ENCODE measurements around the gene STX1A.

STX1A gene

GRCh38 chr7:73749931-73750776 is 30.7 kb upstream of the STX1A start:
- no peaks in the 10 kb centered on the region for H3K4me1 ChIP-seq (ENCODE audit: insufficient read depth, insufficient read length)
- TF ChIP-seq SUZ12 (IDR thresholded peaks at IDR 0.05; ENCODE audit: extremely low read depth, insufficient read depth, insufficient read length) (no peak), ZNF274 (IDR thresholded peaks at IDR 0.05; ENCODE audit: low read depth, low read length) (no peak), YY1 (IDR thresholded peaks at IDR 0.05; ENCODE audit: insufficient read depth, insufficient read length) (no peak)
- H3K9ac ChIP-seq (ENCODE audit: insufficient read length, low read depth): no peak overlapping the region

DNA sequence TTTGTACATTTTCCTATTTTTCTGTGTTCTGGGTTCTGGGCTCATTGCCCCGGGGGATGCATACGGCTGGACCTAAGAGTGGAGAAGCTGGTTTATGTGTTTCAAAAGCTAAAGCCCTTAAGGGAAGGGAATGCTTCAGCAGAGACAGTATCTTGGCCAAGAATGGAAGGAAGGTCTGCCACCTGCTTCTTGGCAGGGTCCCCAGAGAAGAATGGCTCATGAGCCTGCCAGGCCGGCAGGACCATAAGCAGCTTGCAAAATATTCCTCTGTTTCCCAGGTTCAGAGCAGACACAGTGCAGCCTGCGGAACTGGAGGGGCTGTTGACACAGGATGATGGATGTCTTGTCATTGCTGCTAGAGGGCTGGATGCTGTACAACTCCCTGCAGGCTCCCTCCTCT is 26.9 kb upstream of the STX1A start:
- H3K9me3 ChIP-seq (ENCODE audit: insufficient read depth, low read length): no peaks in the 10 kb centered on the region; the same call in 1 of the 2 replicates
- no peaks in the 10 kb centered on the region for H3K36me3 ChIP-seq (ENCODE audit: insufficient read depth, insufficient read length, low read length)
- no peaks in the 10 kb centered on the region for H3K27me3 ChIP-seq (ENCODE audit: insufficient read depth, insufficient read length)
- H3K4me1 ChIP-seq (ENCODE audit: insufficient read depth, insufficient read length): peaks cover 3% of the 10 kb centered on the region
- H3K9ac ChIP-seq (ENCODE audit: insufficient read length, low read depth): peak overlapping the region; percentile 21
- DNase-seq (ENCODE audit: low read depth, low spot score): no peak
- no peak overlapping the region for H3K4me3 ChIP-seq (ENCODE audit: insufficient read length, low read depth)
- TF ChIP-seq SUZ12 (IDR thresholded peaks at IDR 0.05; ENCODE audit: extremely low read depth, insufficient read depth, insufficient read length) (no peak), YY1 (IDR thresholded peaks at IDR 0.05; ENCODE audit: insufficient read depth, insufficient read length) (no peak), ZNF274 (IDR thresholded peaks at IDR 0.05; ENCODE audit: low read depth, low read length) (no peak)

More at GRCh38 chr7:73749931-73750776, 30.7 kb upstream of the STX1A start:
- Histone ChIP-seq H3K36me3 (ENCODE audit: insufficient read depth, insufficient read length, low read length) (no peaks in the 10 kb centered on the region), H3K4me3 (ENCODE audit: insufficient read length, low read depth) (no peak overlapping the region), H3K9me3 (ENCODE audit: insufficient read depth, low read length) (no peaks in the 10 kb centered on the region; the same call in 1 of the 2 replicates), H3K27me3 (ENCODE audit: insufficient read depth, insufficient read length) (no peaks in the 10 kb centered on the region)
- no peak for DNase-seq (ENCODE audit: low read depth, low spot score)

GRCh38 chr7:73742753-73743641 is 23.5 kb upstream of the STX1A start:
- no peak overlapping the region for H3K4me3 ChIP-seq (ENCODE audit: insufficient read length, low read depth)
- peaks cover 7% of the 10 kb centered on the region for H3K4me1 ChIP-seq (ENCODE audit: insufficient read depth, insufficient read length)
- peaks cover 4% of the 10 kb centered on the region for H3K27me3 ChIP-seq (ENCODE audit: insufficient read depth, insufficient read length)
- DNase-seq (ENCODE audit: low read depth, low spot score): peak; percentile 76
- no peaks in the 10 kb centered on the region for H3K9me3 ChIP-seq (ENCODE audit: insufficient read depth, low read length)
- H3K36me3 ChIP-seq (ENCODE audit: insufficient read depth, insufficient read length, low read length): no peaks in the 10 kb centered on the region
- TF ChIP-seq ZNF274 (IDR thresholded peaks at IDR 0.05; ENCODE audit: low read depth, low read length): no peak
- TF ChIP-seq SUZ12 (IDR thresholded peaks at IDR 0.05; ENCODE audit: extremely low read depth, insufficient read depth, insufficient read length): no peak
- peak overlapping the region; percentile 72 for H3K9ac ChIP-seq (ENCODE audit: insufficient read length, low read depth)

- DNase-seq (ENCODE audit: low read depth, low spot score): no peak
- peaks cover 4% of the 10 kb centered on the region for H3K27me3 ChIP-seq (ENCODE audit: insufficient read depth, insufficient read length)
- no peak overlapping the region for H3K4me3 ChIP-seq (ENCODE audit: insufficient read length, low read depth)
- peak overlapping the region; percentile 72 for H3K9ac ChIP-seq (ENCODE audit: insufficient read length, low read depth)
- no peak for TF ChIP-seq SUZ12 (IDR thresholded peaks at IDR 0.05; ENCODE audit: extremely low read depth, insufficient read depth, insufficient read length)
- TF ChIP-seq ZNF274 (IDR thresholded peaks at IDR 0.05; ENCODE audit: low read depth, low read length): no peak
- TF ChIP-seq YY1 (IDR thresholded peaks at IDR 0.05; ENCODE audit: insufficient read depth, insufficient read length): no peak
- no peaks in the 10 kb centered on the region for H3K9me3 ChIP-seq (ENCODE audit: insufficient read depth, low read length)
- peaks cover 4% of the 10 kb centered on the region for H3K36me3 ChIP-seq (ENCODE audit: insufficient read depth, insufficient read length, low read length)
- H3K4me1 ChIP-seq (ENCODE audit: insufficient read depth, insufficient read length): peaks cover 7% of the 10 kb centered on the region
These were observed 22.9 kb upstream of the STX1A start for GRCh38 chr7:73742338-73742752.

DNA sequence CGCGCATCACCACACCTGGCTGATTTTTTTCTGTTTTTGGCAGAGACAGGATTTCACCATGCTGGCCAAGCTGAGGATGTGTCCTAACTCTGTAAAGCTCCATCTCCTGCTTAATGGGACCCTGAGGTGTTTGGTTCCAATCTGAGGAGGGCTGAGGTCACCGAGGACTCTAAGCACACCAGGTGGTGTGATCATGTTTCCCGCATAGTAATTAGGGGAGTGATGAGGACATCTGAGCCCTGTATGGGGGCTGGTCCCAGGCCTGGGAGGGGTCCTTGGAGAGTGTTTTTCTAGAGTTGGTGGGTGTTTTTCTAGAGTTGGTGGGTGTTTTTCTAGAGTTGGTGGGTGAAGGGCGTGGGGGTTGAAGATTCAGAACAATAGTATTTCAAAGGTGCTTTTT is 22.1 kb upstream of the STX1A start:
- TF ChIP-seq SUZ12 (IDR thresholded peaks at IDR 0.05; ENCODE audit: extremely low read depth, insufficient read depth, insufficient read length): no peak
- no peak for TF ChIP-seq YY1 (IDR thresholded peaks at IDR 0.05; ENCODE audit: insufficient read depth, insufficient read length)
- TF ChIP-seq ZNF274 (IDR thresholded peaks at IDR 0.05; ENCODE audit: low read depth, low read length): no peak
- no peak for DNase-seq (ENCODE audit: low read depth, low spot score)
- H3K27me3 ChIP-seq (ENCODE audit: insufficient read depth, insufficient read length): peaks cover 4% of the 10 kb centered on the region
- H3K36me3 ChIP-seq (ENCODE audit: insufficient read depth, insufficient read length, low read length): peaks cover 12% of the 10 kb centered on the region
- no peak overlapping the region for H3K9ac ChIP-seq (ENCODE audit: insufficient read length, low read depth)
- peaks cover 7% of the 10 kb centered on the region for H3K4me1 ChIP-seq (ENCODE audit: insufficient read depth, insufficient read length)
- no peak overlapping the region for H3K4me3 ChIP-seq (ENCODE audit: insufficient read length, low read depth)
- no peaks in the 10 kb centered on the region for H3K9me3 ChIP-seq (ENCODE audit: insufficient read depth, low read length)

DNA sequence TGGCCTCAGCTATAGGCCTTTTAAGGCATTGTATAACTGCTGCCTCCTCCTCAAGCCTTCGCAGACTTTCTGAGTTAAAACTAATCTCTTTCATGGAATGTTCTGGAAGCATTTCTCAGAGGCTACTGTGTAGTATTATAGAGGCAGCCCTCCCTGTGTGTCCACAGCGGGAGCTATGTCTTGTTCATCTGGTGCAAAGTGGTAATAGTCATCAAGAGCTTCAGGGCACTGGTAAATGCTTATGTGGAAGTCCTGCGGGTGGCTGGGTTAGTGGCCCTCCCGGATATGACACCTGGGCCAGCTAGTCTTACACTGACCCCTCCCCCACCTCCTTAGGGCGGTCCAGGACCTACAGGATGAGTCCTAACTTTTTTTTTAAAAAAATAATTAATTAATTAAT is 21.3 kb upstream of the STX1A start:
- peaks cover 7% of the 10 kb centered on the region for H3K4me1 ChIP-seq (ENCODE audit: insufficient read depth, insufficient read length)
- H3K36me3 ChIP-seq (ENCODE audit: insufficient read depth, insufficient read length, low read length): peaks cover 17% of the 10 kb centered on the region
- H3K27me3 ChIP-seq (ENCODE audit: insufficient read depth, insufficient read length): peaks cover 4% of the 10 kb centered on the region
- DNase-seq (ENCODE audit: low read depth, low spot score): no peak
- H3K9me3 ChIP-seq (ENCODE audit: insufficient read depth, low read length): no peaks in the 10 kb centered on the region
- H3K9ac ChIP-seq (ENCODE audit: insufficient read length, low read depth): no peak overlapping the region
- TF ChIP-seq YY1 (IDR thresholded peaks at IDR 0.05; ENCODE audit: insufficient read depth, insufficient read length): no peak
- TF ChIP-seq ZNF274 (IDR thresholded peaks at IDR 0.05; ENCODE audit: low read depth, low read length): no peak
- TF ChIP-seq SUZ12 (IDR thresholded peaks at IDR 0.05; ENCODE audit: extremely low read depth, insufficient read depth, insufficient read length): no peak
- H3K4me3 ChIP-seq (ENCODE audit: insufficient read length, low read depth): no peak overlapping the region

DNA sequence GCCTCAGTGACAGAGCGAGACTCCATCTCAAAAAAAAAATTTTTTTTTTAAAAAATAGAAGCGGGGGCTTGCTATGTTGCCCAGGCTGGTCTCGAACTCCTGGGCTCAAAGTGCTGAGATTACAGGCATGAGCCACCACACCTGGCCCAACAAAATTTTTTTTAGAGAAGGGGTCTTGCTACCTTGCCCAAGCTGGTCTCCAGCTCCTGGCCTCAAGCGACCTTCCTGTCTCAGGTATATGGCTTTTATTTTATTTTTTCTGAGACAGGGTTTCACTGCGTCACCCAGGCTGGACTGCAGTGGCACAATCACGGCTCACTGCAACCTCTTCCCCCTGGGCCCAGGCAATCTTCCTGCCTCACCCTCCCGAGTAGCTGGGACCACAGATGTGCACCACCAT is 20.7 kb upstream of the STX1A start:
- H3K4me1 ChIP-seq (ENCODE audit: insufficient read depth, insufficient read length): peaks cover 7% of the 10 kb centered on the region
- TF ChIP-seq YY1 (IDR thresholded peaks at IDR 0.05; ENCODE audit: insufficient read depth, insufficient read length) (no peak), SUZ12 (IDR thresholded peaks at IDR 0.05; ENCODE audit: extremely low read depth, insufficient read depth, insufficient read length) (no peak), ZNF274 (IDR thresholded peaks at IDR 0.05; ENCODE audit: low read depth, low read length) (no peak)
- H3K9me3 ChIP-seq (ENCODE audit: insufficient read depth, low read length): no peaks in the 10 kb centered on the region
- H3K9ac ChIP-seq (ENCODE audit: insufficient read length, low read depth): no peak overlapping the region
- H3K4me3 ChIP-seq (ENCODE audit: insufficient read length, low read depth): no peak overlapping the region
- H3K27me3 ChIP-seq (ENCODE audit: insufficient read depth, insufficient read length): peaks cover 4% of the 10 kb centered on the region
- no peak for DNase-seq (ENCODE audit: low read depth, low spot score)
- H3K36me3 ChIP-seq (ENCODE audit: insufficient read depth, insufficient read length, low read length): peaks cover 20% of the 10 kb centered on the region
